Activated CD4-positive, CD25-positive, alpha-beta regulatory T cell treated with anti-CD3 and anti-CD28 coated beads, Interleukin-2, amount 50 U/mL, for 16 hours (primary cell): ENCODE data around the gene NEDD8.
A peak's percentile ranks its signal among the peaks of the same experiment; 100 is the strongest.

Experiments
- DNase-seq: peaks from one replicate; pipeline ENCODE4 v3.0.0-alpha.2; 2020; ENCODE audit warnings: low read depth, low spot score

NEDD8 gene

GRCh38 chr14:24232121-24232644 is at the start of gene NEDD8:
NEDD8 (minus strand) TSS chr14:24232367; CDS start chr14:24232267, 100 bp downstream.
- peak; percentile 80 for DNase-seq

- no peak for DNase-seq
These were observed 49.5 kb upstream of the NEDD8 start for GRCh38 chr14:24281636-24282035.

DNA sequence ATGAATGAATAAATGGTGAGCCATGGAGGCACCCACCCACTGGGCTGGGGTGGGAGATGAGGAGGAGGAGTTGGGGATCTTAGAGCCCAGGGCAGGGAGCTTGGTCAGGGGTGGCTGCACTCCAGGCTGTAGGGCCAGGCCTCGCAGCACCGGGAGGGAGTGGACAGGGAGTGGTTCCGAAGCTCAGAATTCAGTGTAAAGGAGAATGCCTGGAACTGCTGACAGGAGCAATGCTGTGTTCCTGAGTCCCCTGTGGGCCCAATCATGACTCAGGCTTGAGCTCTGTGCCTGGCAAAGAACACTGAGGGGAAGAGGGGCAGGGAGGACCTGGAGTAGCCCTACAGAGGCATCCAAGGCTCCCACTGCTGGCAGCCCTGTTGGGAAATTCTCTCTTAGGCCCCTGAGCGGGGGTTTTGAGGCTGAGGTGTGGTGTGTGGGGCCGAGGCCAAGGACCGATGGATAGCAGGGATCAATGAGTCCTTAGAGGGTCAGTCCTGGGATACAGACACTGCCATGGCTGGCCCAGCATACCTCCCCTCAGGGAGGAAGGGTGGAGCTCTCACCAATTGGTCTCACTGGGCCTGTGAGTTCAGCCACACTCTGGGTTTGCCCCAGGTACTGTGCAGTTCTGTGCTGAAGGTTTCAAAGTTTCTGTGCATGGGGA is 48.8 kb upstream of the NEDD8 start:
- no peak for DNase-seq

DNA sequence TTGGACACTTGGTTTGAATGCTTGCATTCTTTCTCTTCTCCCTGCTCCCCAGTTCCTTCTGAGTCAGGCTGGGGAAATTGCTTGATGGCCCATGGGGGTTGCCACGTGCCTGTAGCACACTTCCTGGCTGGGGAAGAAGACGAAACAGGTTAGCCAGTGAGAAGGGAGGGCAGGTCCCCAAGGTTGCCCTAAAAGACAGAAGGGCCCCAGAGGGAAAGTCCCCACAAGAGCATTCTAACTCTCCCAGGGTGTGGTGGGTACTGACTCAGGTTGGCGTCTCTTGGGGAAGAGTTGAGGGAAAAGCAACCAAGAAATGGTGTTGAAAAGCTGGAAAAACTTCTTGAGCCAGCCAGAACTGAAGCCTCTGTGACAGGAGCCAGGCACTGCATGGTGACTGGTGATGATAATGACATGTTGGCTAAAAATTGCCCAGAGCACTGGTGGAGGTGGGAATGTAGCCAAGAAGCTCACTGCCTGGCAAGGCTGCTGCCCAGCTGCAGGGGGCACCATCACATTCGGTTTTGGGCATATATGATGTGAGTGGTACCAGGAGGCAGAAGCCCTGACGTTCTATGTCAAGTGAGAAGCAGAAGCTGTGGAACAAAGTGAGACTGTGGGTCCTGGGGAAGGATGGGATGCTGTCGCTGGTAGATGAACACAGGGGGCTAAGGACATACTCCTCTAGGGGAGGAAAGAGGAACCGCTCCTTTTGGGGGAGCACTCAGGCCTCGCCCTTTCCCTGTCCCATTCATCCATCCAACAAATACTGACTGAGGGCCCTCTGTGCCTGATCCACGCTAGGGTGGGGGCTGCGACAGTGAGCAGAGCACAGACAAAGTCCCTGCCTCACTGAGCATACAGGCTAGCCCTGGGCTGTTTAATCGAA is 47.4 kb upstream of the NEDD8 start:
- no peak for DNase-seq

DNA sequence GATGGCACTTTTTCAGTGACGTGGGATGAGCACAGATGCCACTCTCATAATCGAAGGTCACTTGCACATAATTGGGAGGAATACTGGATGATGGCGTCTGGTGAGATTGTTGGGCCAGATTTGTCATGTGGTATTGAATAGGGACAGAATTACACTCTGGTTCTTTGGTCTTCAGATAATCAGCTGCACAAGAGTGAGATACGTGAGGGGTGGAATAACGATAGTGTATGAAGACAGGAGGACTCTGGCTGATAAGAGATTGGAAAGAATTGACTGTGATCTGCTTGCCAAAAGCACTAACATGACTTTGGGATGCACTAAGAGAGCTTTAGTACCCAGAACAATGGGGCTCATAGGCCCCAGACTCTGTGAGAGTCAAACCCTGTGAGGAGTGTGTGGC is 46.3 kb upstream of the NEDD8 start:
- no peak for DNase-seq

DNA sequence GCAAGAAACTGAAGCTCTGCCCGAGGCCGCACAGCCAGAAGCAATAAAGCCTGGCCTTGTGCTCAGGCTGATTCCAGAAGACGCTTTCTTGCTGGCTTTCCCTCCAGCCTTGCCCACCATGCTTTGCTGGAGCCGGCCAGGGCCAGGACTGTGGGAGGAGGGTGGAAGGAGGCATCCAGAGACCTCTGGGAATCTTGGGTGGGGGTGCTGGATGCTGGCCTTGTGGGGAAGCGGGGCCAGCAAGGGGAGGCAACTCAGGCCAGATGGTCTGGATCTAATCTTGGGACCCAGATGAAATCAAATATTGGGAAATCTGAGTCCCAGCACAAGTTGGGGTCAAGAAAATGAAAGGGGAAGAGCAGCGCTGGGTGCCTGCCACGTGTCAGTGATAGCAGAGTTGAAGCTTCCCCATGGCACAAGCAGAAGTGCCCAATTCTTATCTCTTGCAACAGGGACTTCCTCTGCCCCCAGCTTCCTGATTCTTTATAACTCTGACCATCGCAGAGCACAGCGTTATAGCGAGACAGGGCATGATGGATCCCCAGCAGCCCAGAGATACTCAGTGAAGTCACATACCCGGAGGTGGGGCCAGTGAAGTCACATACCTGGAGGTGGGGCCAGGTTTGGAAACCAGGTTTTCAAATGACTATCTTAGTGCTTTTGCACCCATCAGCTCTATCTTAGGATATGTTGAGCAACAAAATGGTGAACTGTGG is 45.6 kb upstream of the NEDD8 start:
- no peak for DNase-seq

DNA sequence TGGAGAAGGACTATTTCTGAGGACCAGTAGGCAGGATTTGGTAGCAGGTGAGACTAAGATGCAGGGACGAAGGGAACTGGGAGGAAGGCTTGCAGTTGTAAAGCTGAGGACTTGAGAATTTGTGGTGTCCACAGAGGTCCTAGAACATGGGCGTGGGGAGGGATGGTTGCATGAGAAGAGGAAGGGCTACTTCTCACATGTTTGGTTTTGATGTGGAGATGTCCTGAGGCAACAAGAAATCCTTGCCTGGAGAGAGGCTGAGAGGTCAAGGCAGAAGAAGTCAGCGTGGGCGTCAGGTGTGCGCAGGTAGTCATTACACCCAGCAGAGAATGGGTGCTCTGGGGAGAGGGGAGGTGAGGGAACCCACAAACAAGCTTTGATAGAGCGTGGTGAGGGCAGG is 44.9 kb upstream of the NEDD8 start:
- DNase-seq, result no peak

DNA sequence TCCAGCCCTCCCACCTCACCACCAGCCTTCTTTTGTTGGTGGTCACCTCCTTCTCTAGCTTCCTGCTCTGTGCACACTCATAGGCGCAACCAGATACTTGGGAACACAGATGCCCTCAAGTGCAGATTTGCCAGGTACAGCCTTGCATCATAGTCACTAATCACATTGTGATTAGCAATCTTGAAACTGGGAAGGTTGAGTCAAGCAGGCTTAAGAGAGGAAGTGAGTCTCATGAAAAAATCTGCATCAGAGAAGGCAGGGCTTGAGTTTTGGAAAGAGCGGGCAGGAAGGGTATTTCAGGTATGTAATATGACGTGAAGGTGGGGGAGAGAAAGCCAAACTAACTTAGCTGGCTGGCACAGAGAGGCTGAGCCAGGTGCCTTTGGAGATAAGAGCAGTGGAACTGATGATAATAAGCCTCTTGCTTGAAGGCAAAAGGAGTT is 42.0 kb upstream of the NEDD8 start:
- no peak for DNase-seq

DNA sequence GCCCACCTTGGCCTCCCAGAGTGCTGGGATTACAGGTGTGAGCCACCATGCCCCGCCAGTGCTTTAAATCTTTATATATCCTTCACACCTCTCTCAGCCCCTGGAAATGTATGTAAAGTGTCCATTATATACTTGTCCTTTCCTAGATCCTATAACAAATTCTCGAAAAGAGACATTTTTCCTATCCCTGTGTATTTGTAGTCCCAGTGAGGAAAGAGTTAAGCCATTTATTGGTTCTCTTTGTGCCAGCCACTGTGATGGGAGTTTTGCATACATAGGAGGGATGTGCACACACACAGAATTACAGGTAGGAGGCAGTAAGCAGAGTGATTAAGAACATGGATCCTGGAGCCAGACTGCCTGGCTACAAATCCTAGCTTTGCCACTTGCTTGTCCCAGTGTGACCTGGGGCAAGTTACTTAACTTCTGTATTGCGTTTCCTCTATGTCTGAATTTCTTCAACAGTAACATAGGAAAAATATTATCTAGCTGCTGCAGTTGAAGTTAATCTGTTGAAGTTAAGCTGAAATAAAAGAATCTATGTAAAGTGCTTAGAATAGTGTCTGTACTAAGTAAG is 41.3 kb upstream of the NEDD8 start:
- DNase-seq, result no peak

DNA sequence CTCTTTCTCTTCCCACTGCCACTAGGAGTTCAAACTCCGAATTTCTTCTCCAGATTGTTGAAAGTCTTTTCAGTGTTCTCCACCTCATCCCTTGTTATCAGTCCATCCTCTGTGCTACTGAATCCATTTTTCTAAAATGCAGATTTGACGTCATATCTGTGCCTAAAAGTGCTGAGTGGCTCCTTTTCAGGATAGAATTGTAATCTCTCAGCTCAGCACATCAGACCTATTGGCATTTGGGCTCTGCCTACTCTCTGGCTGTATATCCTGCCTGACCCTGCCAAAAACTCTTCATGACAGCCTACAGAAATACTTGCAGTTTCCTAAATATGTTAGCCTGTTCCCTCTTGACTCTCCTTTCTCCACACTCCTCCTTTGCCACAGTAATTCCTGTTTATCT is 40.3 kb upstream of the NEDD8 start:
- DNase-seq, result no peak

GRCh38 chr14:24271834-24272263 is 39.7 kb upstream of the NEDD8 start:
- DNase-seq, result no peak

DNA sequence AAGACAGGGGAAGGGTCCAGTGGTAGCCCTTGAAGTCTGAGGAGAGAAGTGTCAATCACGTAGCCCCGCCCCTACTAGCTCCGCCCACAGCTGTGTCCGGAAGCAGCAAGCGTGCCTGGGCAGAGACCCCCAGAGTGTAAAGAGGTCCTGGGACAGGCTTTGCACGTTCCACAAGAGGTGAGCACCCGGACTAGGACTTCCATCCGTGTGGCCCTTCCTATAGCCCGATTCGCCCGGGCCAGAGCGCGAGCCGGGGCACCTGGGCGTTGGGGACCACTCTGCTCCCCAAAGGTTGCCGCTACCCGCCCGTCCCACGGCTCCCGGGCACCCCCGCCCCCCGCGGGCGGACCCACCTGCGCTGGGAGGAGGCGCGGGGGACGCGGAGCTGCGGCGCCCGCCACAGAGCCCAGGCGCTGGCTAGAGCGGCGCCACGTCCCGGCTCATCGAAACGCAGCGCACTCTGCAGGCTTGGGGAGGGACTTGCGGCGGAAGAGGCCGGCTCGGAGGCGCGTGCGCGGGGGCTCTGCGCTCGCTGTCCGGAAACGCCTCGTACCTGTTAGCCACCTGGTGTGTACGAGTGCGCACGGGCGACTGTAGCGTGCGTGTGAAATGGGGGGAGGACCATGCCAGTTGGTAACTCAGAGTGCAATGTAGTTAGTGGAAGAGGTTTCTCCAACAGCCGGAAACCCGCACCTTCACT is 39.1 kb upstream of the NEDD8 start, which contains the start of gene RABGGTA:
RABGGTA (minus strand) TSS at position 464 of the 700 bp plus-strand sequence. CDS start 482 bp downstream, outside the sequence.
- DNase-seq, result peak; percentile 84

- DNase-seq, result no peak
These were observed 38.5 kb upstream of the NEDD8 start for GRCh38 chr14:24270537-24271133.

DNA sequence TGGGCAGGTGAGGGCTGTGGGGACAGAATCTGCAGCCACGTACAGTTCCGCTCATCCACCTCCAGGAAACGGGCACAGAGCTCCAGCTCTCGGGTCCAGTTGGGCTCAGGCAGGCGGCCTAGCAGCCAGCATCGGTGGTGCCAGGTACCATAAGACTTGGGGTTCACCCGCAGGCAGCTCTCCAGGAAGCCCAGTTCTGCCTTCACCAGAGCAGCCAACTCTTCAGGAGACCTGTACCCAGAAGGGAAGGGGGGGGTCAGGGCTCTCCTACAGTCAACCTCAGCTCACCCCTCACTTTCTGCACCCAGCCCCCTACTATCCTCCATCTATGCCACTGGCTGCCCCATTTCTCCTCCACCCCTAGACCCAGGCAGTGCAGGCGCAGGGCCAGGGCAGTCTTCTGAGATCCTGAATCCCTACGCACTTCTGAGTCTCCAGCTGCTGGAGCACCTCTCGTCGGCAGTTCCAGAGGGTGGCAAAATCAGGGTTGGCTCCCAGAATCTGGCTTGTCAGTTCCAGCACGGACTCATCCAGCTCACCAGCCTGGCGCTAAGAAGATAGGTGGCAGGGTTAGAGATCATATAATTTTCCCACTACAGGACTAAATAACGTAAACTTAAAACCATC is 37.9 kb upstream of the NEDD8 start:
- DNase-seq, result no peak

DNA sequence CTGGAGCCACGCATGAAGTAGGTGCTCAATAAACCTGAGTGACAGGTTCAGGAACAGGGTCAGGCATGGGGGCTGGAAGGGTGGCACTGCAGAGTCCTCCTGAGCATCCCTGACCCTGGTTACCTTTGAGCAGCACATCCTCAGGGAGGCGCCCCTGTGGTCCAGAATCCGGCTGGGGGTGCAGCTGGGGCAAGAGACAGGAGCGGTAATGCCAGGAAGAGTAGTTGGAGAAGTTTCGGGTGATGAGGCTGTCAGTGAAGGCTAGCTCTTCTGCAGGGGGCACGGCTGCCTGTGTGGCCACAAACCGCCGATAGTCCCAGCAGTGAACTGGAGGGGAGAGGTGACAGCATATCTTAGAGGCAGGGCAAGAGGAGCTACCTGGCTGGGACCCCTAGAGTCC is 37.2 kb upstream of the NEDD8 start:
- DNase-seq, result no peak

GRCh38 chr14:24268225-24268624 is 36.1 kb upstream of the NEDD8 start:
- no peak for DNase-seq

DNA sequence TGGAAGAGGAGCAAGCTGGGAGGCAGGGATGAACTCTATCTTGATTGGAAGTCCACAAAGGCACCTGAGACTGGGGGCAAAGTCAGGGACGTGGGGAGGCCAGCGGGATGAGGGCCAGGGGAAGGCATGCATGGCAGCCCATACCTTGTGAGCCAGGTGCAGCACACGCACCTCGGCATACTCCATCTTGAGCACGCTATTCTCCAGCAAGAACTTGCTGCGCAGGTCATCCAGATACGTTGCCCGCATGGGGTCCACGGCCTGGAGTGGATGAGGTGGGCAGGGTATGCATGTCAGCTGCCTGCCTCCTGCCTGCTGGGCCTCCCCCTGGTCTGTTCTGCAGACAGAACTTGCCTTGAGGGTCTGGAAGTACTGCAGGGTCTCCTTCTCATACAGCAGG is 35.3 kb upstream of the NEDD8 start:
- no peak for DNase-seq

GRCh38 chr14:24266344-24267244 is 34.4 kb upstream of the NEDD8 start:
- DNase-seq, result no peak

DNA sequence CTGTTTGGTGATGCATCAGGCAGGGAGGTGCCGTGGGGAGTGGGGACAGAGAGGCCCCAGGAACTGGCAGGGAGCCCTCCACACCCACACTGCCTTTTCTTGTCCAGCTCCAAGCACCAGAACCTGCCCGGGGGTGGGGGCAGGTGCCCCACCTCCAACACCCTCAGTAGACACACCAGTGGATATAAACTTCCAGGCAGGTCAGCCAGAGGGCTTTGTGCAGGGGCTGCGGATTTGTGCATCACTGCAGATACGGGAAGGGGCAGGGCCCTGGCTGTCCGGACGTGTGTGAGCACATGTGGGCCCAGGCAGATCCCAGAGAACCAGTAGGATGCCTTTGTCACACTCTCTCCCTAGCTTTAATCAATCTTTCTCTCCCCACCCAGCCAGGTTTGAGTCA is 32.1 kb upstream of the NEDD8 start:
- DNase-seq, result no peak
